GM21737 (cell line): ENCODE results near the gene CIPC.

Source experiments
- ATAC-seq: cut with Tn5 transposase; IDR thresholded peaks from one replicate; pipeline ENCODE4 v1.9.1; 2021; ENCODE audit warnings: mild to moderate bottlenecking, moderate library complexity; ENCODE audit not compliant: unreplicated experiment

CIPC gene

DNA sequence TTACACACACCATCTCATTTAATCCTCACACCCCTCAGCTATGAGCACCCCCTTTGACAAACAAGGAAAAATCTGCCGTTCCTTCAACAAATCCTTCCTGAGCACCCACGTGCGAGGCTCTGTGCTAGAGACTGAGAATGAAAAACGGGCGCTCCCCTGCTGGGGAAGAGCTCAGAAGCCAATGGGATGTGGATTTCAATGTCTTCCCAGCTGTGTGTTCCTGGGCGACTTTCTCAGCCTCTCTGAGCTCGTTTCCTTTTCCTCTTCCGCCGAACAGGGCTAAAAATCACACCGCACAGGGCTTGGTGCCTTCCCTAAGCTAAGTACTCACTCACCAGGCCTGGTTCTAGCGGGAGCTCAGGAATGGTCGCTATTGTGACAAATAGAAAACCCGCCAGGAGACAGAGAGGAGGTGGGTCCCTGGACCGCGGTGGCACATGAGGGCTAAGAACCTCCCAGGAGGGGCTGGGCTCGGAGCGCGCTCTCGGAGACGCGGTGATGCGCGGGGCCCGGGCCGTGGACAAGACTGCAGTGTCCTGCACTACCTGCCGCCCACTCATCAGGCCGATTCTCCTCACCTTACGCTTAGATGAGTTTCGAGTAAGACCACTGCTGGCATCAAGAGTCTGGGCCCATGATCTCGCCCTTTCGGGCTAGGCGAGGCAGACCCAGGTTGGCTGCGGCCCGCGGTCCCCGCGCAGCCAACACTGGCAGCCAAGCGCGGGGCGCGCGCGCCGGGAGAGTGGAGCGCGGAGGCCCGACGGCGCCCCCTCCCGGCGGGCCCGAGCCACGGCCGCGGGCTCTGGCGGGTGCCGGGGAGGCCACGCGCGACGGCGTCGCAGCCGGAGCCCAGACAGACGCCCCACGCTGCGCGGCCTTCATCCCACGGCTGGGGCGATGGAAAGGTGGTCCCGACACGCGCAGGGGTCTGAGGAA, 26.6 kb downstream of the CIPC start:
- peak; percentile 30 for ATAC-seq

DNA sequence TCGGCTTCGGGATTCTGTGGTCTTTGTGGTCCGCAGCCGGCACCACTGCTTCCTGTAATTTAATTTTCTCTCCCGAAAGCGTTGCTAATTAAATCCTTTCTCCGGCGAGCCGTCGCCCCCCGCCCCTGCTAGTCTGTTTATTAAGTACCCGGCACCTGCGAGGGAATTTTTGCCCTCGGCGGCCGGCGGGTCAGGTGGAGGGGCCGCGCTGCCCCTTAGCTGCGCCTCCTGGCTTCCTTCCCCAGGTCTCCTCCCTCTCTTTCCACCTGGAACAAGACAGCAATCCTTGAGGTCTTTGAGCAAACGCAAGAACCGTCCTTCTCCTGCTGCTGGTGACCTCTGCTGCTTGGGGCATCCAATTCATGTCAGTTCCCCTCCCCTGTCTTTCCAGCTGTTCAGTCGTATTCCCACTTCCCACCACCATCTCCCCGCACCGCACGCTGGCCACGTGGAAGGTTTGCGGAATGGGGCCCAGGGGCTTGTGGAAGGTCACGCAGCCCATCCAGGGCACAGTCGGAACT, 27.3 kb downstream of the CIPC start:
- no peak for ATAC-seq

DNA sequence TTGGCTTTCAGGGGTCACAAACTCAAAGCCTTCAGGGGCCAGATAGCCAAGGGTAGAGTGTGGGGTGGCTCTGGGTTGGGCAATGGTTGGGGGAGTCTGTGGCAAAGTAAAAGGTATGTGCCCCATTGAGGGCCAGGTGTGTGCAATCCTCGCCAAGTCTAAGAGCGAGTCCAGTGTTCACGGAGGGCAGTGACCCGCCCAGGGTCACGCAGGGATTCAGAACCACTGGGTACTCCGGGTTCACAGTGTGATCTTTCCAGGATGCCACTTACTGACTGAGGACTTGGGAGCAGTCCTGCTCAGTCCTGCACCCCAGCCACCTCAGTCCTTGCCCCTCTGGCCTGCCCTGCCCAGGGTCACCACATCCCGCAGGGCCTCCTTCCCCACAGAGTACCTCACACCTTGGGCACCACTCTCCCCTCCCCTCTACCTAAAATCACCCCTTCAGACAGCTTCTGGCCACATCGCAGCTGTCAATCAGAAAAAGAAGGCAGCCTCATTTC, 27.8 kb downstream of the CIPC start:
- no peak for ATAC-seq

DNA sequence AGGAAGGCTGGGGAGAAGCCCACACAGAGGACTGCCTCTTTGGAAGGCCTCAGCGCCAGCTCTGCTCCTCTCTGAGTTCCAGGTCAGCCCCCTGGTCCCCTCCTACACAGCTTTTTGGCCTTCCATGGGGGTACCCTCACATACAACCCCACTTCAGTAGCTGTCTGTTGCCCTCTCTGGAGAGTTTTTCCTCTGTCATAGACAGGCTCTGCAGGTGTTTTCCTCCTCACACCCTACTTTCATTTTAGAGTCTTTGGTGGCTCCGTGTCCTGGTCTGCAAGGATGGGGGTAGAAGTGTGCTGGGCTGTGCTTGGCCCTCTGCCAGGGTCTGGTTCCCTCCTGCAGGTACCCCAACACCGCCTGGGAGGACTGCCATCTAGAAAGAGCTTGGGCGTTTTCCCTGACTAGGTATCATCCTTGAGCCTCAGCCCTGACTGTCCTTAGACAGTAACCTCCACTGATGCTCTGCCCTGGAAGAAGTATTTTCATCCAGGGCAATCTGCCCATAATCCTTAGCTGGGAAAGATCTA, 28.5 kb downstream of the CIPC start:
- ATAC-seq = no peak

DNA sequence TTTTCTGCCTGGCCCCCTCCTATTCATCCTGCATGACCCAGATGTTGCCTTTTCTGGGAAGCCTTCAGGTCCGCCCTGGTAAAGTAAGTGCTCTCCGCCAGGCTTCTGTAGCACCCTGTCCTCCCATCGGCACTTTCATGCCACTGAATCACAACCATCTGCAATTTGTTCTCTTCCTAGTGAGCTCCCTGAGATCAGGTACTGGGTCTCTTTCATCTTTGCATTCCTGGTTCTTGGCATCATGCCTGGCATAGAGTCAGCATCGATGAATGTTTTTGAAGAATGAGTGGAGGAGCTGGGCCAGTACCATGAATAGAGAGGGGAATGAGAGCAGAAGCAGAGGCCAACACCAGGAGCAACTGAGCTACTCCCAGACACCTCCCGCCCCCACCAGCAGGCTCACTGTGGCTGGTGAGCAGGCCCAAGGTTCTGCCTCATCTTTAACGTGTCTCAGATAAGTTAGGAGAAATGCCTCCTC, 30.4 kb downstream of the CIPC start:
- ATAC-seq = no peak

DNA sequence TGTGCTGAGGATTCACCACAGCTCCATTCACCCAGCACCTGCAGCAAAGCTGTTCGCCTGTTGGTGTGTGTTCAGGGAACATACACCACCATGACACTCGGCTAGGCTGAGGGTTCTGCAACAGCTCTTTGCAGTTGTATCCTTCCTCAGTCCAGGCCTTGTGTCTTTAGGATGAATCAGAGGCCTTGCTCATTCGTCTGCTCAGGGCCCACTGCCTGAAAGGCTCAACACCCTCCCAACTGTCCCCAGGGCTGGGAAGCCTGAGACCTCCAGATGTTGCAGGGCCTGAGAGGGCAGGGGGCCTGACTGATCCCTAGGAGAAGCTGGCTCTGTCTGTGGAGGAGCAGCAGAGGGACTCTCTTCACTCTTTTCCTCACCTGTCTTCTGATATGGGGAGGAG, 32.3 kb downstream of the CIPC start:
- ATAC-seq = no peak

DNA sequence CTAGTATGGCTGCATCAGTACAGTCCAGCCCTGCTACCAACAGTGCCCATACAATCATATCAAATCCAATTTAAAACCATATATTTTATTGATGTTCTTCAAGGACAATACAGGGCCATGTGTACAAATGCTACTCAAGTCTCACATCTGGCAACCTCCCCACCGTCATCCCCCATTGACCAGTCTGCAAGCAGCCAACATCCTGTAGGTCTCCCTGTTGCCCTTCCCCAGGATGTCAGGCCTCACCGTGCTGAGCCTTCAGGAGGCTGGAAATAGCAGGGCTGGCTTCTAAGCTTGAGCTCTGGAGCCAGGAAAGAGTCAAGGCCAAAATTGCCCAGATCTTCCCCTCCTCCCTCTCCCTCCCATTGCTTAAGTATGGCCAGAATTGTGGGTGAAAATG, 33.1 kb downstream of the CIPC start:
- ATAC-seq = no peak

DNA sequence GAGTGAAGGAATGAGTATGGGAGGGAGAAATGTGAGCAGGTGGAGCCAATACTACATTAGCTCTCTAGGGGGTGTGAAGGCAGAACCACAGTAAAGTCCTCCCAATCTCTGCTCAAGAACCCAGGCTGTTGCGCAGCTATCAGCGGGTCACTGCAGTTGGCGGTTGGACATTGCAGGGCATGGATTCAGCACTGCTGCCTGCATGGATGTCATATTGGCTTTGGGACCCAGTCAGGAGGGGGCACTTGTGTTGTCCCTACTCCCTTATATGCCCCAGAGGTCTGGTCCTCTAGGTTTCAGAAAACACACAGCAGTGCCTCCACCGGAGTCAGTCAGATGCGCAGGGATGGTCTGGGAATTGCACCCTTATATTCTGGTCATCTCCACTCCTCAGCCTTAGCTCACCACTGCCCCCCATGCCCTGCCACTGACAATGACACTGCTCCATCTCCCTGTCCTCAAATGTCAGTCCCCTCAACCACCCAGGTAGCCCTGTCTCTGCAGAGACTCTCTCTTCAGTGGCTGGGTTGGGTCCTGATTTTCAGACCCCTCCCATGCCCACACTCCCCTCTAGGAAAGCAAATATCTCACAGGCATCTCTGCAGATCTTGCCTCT, 33.9 kb downstream of the CIPC start:
- no peak for ATAC-seq

DNA sequence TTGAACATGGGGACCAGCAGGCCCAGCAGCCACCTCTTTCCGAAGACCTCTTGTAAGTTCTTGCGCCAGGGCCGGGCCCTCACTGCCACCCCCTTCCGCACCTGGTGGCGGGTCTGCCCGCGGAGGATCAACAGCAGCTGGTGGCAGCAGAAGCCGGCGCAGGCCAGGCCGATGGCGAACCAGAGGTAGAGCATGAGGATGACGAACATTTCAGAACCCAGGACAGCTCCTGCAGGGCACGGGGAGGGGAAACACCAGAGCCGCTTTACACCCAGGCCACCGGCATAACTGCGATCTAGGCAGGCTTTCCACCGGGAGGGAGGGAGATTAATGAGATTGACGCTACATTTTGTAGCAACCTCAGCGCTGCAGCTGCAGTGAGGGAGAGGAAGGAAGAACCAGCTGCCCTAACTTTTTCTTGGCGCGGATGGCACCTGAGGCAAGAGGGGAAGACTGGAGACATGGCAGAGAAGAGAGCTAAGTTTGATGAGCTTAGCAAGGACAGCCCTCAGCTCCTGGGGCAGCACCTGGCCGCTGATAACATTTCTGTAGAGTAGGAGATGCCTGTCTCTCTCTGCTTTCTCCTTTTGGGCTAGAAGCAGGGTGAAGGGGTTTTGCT, 35.8 kb downstream of the CIPC start:
- no peak for ATAC-seq

DNA sequence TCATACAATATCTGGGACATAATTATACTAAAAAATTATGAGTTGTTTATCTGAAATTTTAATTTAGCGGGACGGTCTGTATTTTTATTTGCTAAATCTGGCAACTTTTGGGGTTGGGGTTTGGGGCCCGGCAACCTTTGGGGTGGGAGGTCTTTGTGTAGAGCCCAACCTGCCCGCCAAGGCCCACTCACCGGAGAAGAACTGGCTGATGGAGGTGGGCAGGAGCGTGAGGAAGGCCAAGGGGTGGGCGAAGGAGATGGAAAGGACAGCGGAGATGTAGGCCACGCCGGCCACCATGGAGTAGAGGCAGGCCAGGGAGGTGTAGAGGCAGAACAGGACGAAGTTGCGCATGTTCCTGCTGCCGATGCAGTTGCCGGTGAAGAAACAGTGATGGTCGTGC, 41.0 kb downstream of the CIPC start:
- no peak for ATAC-seq

DNA sequence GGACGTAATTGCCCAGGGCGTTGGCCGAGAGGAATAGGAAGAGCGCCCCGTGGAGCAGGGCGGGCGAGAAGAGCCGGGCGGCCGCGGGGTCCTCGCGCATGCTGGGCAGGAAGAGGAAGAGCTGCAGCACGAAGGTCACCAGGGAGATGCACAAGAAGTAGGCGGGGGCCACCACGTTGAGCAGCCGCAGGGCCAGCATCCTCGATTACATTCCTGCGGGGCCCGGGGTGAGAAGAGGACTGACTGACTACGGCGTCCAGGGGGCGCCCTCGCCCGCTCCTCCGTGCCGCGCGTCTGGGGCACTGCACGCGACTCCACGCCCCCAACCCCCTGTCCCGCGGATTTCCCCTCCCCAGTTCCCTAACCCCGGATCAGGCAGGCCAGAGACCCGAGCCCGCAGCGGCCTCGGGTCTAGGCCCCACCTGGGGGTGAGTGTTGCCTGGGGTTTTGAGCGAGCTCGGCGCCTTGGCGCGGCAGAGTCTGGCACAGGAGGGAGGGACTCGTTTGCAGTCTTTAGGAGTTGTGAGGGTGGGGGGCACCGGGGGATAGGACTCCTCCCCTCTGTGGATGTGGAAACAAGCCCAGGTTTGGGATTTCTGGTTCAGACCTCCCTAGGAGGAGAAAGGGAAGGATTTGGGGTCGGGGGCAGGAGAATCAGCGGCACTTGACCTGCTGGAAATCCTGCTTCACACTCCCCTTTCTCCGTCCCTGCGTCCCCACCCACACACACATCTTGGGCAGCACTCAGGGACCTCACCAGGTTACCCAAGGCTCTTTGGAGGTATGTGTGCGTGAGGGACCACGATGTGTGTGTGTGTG, 41.7 kb downstream of the CIPC start:
- ATAC-seq = no peak

DNA sequence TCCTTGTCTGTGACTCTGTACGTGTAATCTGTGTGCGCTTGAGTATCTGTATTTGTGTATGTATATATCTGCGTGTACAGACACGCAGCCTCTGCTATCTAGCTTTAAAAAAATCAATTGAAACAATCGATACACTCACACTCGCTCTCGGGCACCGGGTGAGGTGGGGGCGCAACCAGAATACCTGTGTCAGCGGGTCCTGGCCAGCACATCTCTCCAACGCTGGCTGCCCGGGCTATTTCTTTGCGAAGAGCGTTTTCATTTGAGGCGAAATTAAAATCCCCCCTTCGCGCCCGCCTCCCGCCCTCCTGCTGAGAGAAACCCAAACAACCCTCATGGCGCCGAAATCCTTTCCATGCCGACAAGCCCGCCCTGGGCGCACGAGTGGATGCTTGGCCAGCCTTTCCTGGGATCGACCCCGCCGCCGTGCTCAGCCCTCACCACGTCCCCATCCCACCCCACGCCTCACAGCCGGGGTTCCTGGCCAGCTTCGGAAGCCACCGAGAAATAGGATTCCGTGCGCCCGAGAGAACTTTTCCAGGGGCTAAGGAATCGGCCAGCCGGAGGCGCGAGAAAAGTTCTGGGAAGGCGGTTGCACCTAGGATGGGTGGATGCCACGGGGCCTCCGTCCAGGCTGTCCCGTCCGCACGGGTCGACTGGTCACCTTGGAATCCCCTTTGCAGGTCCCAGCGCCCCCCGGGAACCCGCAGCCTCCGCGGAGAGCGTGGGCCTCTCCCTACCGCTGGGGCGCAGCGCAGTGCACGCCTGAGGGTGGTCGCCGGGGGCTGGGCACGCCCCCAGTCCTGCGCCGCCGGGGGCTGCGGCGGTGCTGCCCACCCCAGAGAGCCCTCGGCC, 42.5 kb downstream of the CIPC start:
- no peak for ATAC-seq

DNA sequence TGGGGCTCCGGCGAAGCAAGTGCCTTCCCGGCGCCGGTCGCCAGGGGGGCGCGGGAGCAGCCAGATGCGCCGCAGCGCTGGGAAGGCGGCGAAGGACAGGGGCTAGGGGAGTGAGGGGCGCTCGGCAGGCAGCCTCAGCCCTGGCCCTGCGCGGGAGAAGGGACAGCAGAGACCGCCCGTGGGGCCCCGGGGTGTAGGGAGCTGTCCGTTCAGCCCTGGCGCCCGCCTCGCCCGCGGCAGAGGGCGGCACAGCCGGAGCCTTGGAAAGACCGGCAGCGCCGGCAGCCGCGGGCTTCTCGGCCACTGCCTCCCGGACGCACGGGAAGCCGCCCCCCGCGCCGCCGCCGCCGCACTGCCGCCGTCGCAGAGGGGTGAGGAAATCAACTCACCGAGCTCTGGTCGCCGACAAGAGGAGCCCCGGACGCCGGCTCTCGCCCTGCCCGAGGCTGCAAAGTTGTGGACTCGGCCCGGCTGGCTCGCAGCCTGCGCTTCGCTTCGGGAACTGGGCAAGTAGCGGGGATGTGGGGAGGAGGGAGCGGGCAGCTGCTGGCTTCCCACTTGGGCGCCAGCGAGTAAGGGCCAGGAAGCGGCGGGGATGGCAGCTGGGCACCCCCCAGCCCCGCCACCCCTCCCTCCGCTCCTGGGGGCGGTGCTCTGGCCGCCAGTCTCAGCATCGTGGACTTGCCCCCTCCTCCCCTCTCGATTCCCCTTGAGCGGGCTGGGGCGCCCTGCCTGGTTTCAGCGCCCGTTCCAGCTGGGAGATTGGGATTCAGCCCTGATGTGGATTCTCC, 43.4 kb downstream of the CIPC start, which contains the start of gene ZDHHC22:
TSS of gene ZDHHC22 (minus strand) at position 578 of the 791 bp plus-strand sequence. CDS start 2,053 bp downstream, outside the sequence.
- no peak for ATAC-seq

DNA sequence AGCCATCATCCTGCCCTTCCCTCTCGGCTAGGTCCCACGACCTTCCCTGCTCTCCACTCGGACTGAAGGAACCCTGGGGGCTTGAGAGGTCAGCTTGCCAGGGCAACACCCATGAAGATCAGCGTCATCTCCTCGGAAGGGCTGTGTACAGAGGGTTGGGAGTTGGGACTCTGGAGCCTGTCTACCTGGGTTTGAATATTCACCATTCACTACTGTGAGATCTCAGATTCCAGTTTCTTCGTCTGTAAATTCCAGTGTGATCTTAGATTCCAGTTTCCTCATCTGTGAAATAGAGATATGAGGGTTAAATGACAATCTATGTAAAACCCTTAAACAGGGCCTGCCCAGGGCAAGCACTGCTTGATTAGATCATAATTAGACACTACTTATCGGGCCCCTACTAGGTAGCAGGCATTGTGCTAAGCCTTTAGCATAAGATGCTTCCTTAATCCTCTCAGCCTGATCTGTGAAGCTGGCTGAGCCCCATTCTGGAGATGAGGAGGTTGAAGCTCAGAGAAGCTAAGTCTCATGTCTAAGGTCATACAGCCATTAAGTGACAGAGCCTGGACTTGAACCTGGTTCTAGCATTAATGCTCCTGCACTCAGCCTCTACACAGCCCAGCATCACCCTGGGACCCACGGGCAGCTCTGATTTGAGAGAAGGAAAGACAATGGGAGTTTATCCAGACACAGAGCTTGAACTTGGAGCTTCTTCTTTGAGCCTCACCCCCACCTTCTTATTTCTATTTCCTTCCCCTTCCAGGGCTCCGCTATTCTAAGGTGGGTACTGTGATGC, 44.1 kb downstream of the CIPC start:
- no peak for ATAC-seq

DNA sequence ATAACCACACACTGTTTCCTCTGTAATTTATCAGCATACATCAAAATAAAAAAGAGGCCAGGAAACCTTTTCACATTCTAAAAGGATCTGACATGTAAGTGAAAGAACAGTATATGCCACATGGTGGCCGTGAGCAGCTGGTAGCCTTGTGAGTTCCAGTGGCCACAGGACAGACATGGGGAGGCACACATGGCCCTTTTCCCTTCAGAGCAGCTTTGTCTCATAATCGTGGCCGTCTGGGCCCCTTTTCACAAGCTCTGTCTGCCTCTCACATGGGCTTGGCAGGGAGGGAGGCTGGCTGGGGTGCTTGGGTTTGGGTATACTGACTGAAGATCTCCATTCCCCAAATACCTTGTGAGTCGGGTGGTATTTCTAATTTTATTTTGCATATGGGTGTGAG, 45.0 kb downstream of the CIPC start:
- ATAC-seq = no peak

DNA sequence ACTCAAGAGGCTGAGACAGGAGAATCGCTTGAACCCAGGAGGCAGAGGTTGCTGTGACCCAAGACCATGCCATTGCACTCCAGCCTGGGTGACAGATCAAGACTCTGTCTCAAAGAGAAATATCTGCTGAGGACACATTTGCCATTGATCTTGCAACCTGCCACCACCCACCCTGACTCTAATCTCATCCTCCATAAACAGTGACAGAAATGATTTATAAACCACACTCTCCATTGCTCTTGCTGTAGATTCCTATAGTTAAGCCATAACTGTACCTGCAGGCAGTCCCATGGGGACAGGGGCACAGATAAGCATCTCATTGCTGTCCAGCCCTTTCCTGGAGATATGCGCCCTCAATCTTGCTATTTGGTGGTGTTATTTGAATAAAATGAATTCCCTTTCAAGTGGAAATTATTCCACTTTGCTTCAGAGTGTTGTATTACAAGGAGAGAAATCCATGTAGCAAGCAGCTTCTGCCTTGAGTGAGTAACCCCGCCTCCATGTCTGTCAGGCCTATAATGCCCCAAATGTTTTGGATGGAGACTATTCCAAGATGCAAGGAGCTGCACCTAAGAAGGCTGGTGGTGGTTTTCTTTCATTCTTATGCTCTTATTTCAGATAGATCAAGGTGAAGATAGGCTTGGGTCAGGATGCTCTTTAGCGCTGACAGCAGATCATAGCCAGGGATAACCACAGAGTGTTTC, 46.5 kb downstream of the CIPC start:
- ATAC-seq = no peak
